ENCODE data around the gene RPL5. TPM values are rescaled to one million over a fixed set of nuclear protein-coding genes. Genes with fewer than 3 reads are reported as not detected.

RPL5 gene
- polyA plus RNA-seq, 3 donors, result 921 to 1,114 (median 953) TPM

DNA sequence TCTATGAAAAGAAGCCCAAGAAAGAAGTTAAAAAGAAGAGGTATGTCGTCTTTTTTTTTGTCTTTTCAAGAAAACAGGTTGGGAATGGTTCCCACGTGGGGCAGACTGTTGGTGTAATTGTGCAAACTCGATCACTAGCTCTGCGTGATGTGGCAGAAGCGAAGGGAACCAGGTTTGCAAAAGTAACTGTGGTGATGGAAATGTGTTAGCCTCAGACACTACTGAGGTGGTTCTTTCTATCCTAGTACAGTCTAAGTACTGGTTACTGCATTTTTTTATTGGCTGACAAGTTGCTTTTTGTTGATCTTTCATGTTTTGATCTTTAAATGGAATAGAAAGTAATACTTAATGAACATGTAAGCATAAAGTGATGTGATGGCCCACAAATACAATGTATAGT, 8.8 kb downstream of the RPL5 start:
- Histone ChIP-seq H3K4me1 (ENCODE audit: control insufficient read depth in 1 of 2, insufficient read depth in 2 of 2, low read length in 2 of 2) (no peaks in the 10 kb centered on the region), H4K20me1 (ENCODE audit: insufficient read depth, low read length) (peaks cover 62% of the 10 kb centered on the region), H3K4me2 (replicated peaks; ENCODE audit: extremely low read depth, low read length, poor library complexity, severe bottlenecking) (no peak overlapping the region), H3K36me3 (replicated peaks in 1 of 2; ENCODE audit: control insufficient read depth in 1 of 2, insufficient read depth in 2 of 2, low read length in 2 of 2) (peaks cover 85 to 88% of the 10 kb centered on the region in 2 donors), H3K9ac (ENCODE audit: insufficient read depth, low read length, poor library complexity, severe bottlenecking) (no peak overlapping the region), H2AFZ (ENCODE audit: insufficient read depth, low read depth, low read length, poor library complexity, severe bottlenecking) (no peak overlapping the region), H3K9me3 (replicated peaks in 1 of 2; ENCODE audit: control insufficient read depth in 1 of 2, insufficient read depth in 1 of 2, low read length in 2 of 2) (no peaks in the 10 kb centered on the region), H3K79me2 (ENCODE audit: insufficient read depth, low read length) (peaks cover 50% of the 10 kb centered on the region), H3K27me3 (ENCODE audit: control insufficient read depth in 2 of 2, insufficient read depth in 2 of 2, low read length in 2 of 2) (no peaks in the 10 kb centered on the region), H3K4me3 (replicated peaks in 1 of 3; ENCODE audit: low read depth in 2 of 3, low read length in 3 of 3) (no peak overlapping the region), H3K27ac (ENCODE audit: low read depth in 1 of 2, low read length in 2 of 2) (peak overlapping the region in 1 of 2 donors; percentile 20)
- H3K4me1 Mint-ChIP-seq, result peaks cover under 1% of the 10 kb centered on the region
- H3K4me3 Mint-ChIP-seq, result no peak overlapping the region
- no peaks in the 10 kb centered on the region for H3K27me3 Mint-ChIP-seq (ENCODE audit: low read depth in 3 of 3)
- H3K27ac Mint-ChIP-seq, result peak overlapping the region in 1 of 7 donors; percentile 31
- TF ChIP-seq, protein P1, sequence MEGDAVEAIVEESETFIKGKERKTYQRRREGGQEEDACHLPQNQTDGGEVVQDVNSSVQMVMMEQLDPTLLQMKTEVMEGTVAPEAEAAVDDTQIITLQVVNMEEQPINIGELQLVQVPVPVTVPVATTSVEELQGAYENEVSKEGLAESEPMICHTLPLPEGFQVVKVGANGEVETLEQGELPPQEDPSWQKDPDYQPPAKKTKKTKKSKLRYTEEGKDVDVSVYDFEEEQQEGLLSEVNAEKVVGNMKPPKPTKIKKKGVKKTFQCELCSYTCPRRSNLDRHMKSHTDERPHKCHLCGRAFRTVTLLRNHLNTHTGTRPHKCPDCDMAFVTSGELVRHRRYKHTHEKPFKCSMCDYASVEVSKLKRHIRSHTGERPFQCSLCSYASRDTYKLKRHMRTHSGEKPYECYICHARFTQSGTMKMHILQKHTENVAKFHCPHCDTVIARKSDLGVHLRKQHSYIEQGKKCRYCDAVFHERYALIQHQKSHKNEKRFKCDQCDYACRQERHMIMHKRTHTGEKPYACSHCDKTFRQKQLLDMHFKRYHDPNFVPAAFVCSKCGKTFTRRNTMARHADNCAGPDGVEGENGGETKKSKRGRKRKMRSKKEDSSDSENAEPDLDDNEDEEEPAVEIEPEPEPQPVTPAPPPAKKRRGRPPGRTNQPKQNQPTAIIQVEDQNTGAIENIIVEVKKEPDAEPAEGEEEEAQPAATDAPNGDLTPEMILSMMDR (IDR thresholded peaks at IDR 0.05), result no peak
- peaks cover 0 to under 1% (median 0%) of the 10 kb centered on the region in 7 donors for H3K9me3 Mint-ChIP-seq
- intact Hi-C loops (cut with micrococcal nuclease), result no loop called here
- peaks cover 79 to 85% of the 10 kb centered on the region in 2 donors for H3K36me3 Mint-ChIP-seq
- no peak for DNase-seq
- 85% methylated on average over 2 of the region's 5 CpGs for WGBS (ENCODE audit: insufficient coverage)

DNA sequence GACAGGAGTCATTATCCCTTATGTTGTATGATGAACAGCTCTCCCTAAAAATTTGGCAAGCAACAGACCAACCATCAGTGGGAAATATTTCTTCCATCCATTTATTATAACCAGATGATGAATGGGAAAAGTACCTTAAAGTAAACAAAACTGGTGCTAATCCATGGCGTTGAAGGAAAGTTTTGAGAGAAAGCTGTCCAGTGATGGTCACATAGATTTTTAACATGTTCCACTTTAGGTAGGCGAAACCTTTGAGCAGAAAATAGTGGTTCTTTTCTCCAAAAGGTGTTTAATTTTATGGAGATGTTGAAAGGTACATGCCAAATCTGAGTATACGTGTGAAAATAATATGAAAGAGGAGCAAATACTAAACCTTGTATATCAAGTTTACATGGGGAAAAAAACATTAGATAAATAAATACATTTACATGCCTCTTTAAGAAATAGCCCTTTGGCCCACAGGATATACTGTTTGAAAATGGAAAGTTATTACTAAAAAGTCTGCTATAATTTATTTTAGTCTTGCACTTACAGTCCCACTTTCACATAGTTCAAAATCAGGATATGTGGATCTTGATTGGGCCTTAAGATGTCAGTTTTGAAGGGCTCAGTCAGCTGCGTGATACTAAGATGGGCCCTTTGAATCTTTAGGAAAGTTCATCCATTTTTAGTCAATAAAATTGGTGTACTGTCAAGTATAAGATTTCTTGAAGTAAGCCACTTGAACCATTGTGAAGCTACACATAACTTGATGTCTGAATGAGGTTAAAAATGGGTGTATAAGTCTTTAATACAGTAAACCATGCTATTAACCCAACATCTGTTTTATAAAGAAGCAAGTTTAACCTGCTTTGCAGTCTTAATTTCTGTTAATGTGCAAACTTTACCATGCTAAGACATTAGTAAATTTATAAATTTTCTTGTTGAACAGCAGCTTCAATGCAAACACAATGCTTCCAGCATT, 10.5 kb downstream of the RPL5 start:
- Histone ChIP-seq H3K27me3 (ENCODE audit: control insufficient read depth in 2 of 2, insufficient read depth in 2 of 2, low read length in 2 of 2) (no peaks in the 10 kb centered on the region), H3K9ac (ENCODE audit: insufficient read depth, low read length, poor library complexity, severe bottlenecking) (no peak overlapping the region), H3K4me1 (ENCODE audit: control insufficient read depth in 1 of 2, insufficient read depth in 2 of 2, low read length in 2 of 2) (no peaks in the 10 kb centered on the region), H3K4me2 (replicated peaks; ENCODE audit: extremely low read depth, low read length, poor library complexity, severe bottlenecking) (no peak overlapping the region), H2AFZ (ENCODE audit: insufficient read depth, low read depth, low read length, poor library complexity, severe bottlenecking) (no peak overlapping the region), H3K36me3 (replicated peaks in 1 of 2; ENCODE audit: control insufficient read depth in 1 of 2, insufficient read depth in 2 of 2, low read length in 2 of 2) (peaks cover 68 to 70% of the 10 kb centered on the region in 2 donors), H3K9me3 (replicated peaks in 1 of 2; ENCODE audit: control insufficient read depth in 1 of 2, insufficient read depth in 1 of 2, low read length in 2 of 2) (no peaks in the 10 kb centered on the region), H4K20me1 (ENCODE audit: insufficient read depth, low read length) (peaks cover 45% of the 10 kb centered on the region), H3K79me2 (ENCODE audit: insufficient read depth, low read length) (peaks cover 32% of the 10 kb centered on the region), H3K4me3 (replicated peaks in 1 of 3; ENCODE audit: low read depth in 2 of 3, low read length in 3 of 3) (no peak overlapping the region), H3K27ac (ENCODE audit: low read depth in 1 of 2, low read length in 2 of 2) (no peak overlapping the region)
- no peak for DNase-seq
- TF ChIP-seq, protein P1 (IDR thresholded peaks at IDR 0.05), result no peak
- intact Hi-C loops (cut with micrococcal nuclease), result no loop called here
- Mint-ChIP-seq H3K36me3 (peaks cover 64 to 70% of the 10 kb centered on the region in 2 donors), H3K4me1 (no peaks in the 10 kb centered on the region), H3K27ac (no peak overlapping the region), H3K9me3 (peaks cover 0 to 3% (median 0%) of the 10 kb centered on the region in 7 donors), H3K27me3 (ENCODE audit: low read depth in 3 of 3) (no peaks in the 10 kb centered on the region), H3K4me3 (no peak overlapping the region)
- WGBS (ENCODE audit: insufficient coverage), result 100% methylated on average over 2 of the region's 4 CpGs

All from CD14-positive monocyte (primary cell).